Hematopoietic multipotent progenitor cell treated with erythropoietin and hydrocortisone succinate and interleukin-3 and kit ligand, for 17 days (in vitro differentiated cells): ENCODE results near the gene MCAT.
"Not testable (repeated sequence)": the region's sequence is repeated elsewhere in the genome, so short reads cannot be mapped to it uniquely, and the experiment has no call there.

ENCODE experiments used
- DNase-seq: peaks from one replicate; pipeline ENCODE4 v3.0.0-alpha.2; 2015; ENCODE audit warnings: low spot score

The MCAT gene

GRCh38 chr22:43126501-43127165 is 16.6 kb downstream of the MCAT start:
- no peak for DNase-seq

GRCh38 chr22:43118953-43119458 is 24.2 kb downstream of the MCAT start:
- no peak for DNase-seq

GRCh38 chr22:43118024-43118849 is 25.0 kb downstream of the MCAT start:
- DNase-seq, result no peak

- DNase-seq, result no peak
Observed at GRCh38 chr22:43116932-43117331, 26.3 kb downstream of the MCAT start.

- DNase-seq, result no peak
Observed at GRCh38 chr22:43114958-43115357, 28.2 kb downstream of the MCAT start.

GRCh38 chr22:43113526-43114251 is 29.5 kb downstream of the MCAT start:
- no peak for DNase-seq

- DNase-seq, result no peak
Observed at GRCh38 chr22:43110927-43111623, 32.1 kb downstream of the MCAT start.

- peak; percentile 52 for DNase-seq
Observed at GRCh38 chr22:43110444-43110926, 32.7 kb downstream of the MCAT start, which contains the start of gene BIK. TSS of gene BIK (plus strand) at chr22:43110750. CDS start at chr22:43124023, 13,273 bp downstream.

GRCh38 chr22:43109921-43110443 is 33.2 kb downstream of the MCAT start:
- no peak for DNase-seq

GRCh38 chr22:43109511-43109910 is 33.7 kb downstream of the MCAT start:
- no peak for DNase-seq

GRCh38 chr22:43106302-43106701 is 36.9 kb downstream of the MCAT start:
- no peak for DNase-seq

- not testable (repeated sequence) for DNase-seq
Observed at GRCh38 chr22:43104950-43105349, 38.2 kb downstream of the MCAT start.

- peak; percentile 42 for DNase-seq
Observed at GRCh38 chr22:43104056-43104625, 39.1 kb downstream of the MCAT start.

- DNase-seq, result no peak
Observed at GRCh38 chr22:43101306-43101705, 41.9 kb downstream of the MCAT start.

- no peak for DNase-seq
Observed at GRCh38 chr22:43100225-43100624, 43.0 kb downstream of the MCAT start.

- no peak for DNase-seq
Observed at GRCh38 chr22:43099095-43099494, 44.1 kb downstream of the MCAT start.

GRCh38 chr22:43098356-43098755 is 44.8 kb downstream of the MCAT start:
- DNase-seq, result no peak

GRCh38 chr22:43096420-43096819 is 46.8 kb downstream of the MCAT start:
- no peak for DNase-seq

GRCh38 chr22:43094551-43094950 is 48.6 kb downstream of the MCAT start:
- no peak for DNase-seq

GRCh38 chr22:43094085-43094484 is 49.1 kb downstream of the MCAT start:
- DNase-seq, result no peak

GRCh38 chr22:43092085-43092484 is 51.1 kb downstream of the MCAT start:
- no peak for DNase-seq
